Measurements from ENCODE around the gene METRN. TPM values are rescaled to one million over a fixed set of nuclear protein-coding genes. Genes with fewer than 3 reads are reported as not detected.

The METRN gene
- total RNA-seq, 2 experiments from 2014 or later, result 2.6 to 3.2 TPM

- peaks cover 32 to 37% of the 10 kb centered on the region in 2 experiments for H3K27me3 ChIP-seq (ENCODE audit: control insufficient read depth in 1 of 2, insufficient read depth in 2 of 2, low read length in 2 of 2)
- no peak overlapping the region for H3K4me3 ChIP-seq (ENCODE audit: low read length)
- peaks cover 26% of the 10 kb centered on the region for H3K4me1 ChIP-seq (ENCODE audit: insufficient read depth, low read length)
- no peak overlapping the region for H3K27ac ChIP-seq (ENCODE audit: low read depth in 1 of 2, low read length in 2 of 2)
- ChIA-PET CTCF (no interaction called here), POLR2A (interaction anchor here (4.5 kb wide), 1 partner anchor 12 kb away, joined by 30 read pairs; the partner anchor contains the start of genes CCDC78 and HAGHL)
- intact Hi-C loops (cut with DNase I, micrococcal nuclease), result loop anchor here in 1 of 2 experiments (2.0 to 5.0 kb wide), 3 partner anchors 15 to 478 kb away; no protein-coding TSS in a partner anchor
- H3K9me3 ChIP-seq (ENCODE audit: control insufficient read depth in 1 of 2, insufficient read depth in 1 of 2, low read length in 2 of 2), result peaks cover 0 to 27% of the 10 kb centered on the region in 2 experiments
- no peaks in the 10 kb centered on the region for H3K36me3 Mint-ChIP-seq (ENCODE audit: low read depth)
- H3K4me3 Mint-ChIP-seq, result peak overlapping the region; percentile 60
- no peak for TF ChIP-seq CTCF (IDR thresholded peaks at IDR 0.05)
- peaks cover 29% of the 10 kb centered on the region for H3K27me3 Mint-ChIP-seq
- H3K9me3 Mint-ChIP-seq, result no peaks in the 10 kb centered on the region
- no peak for ATAC-seq (ENCODE audit: poor library complexity)
- H3K4me1 Mint-ChIP-seq (ENCODE audit: low read depth), result peaks cover 10% of the 10 kb centered on the region
- no peak for DNase-seq
- no peaks in the 10 kb centered on the region for H3K36me3 ChIP-seq (ENCODE audit: insufficient read depth, low read length)
- no peak overlapping the region for H3K27ac Mint-ChIP-seq
Observed at GRCh38 chr16:714079-714478, 839 bp upstream of the METRN start.

GRCh38 chr16:715477-716199 is 720 bp downstream of the METRN start:
- H3K27ac Mint-ChIP-seq, result no peak overlapping the region
- ChIA-PET CTCF (interaction anchor here (1.0 to 2.3 kb wide), 3 partner anchors 18 to 73 kb away, joined by 3 to 8 read pairs (median 3); partner anchors contain the start of genes CHTF18, CIAO3 and RPUSD1), POLR2A (interaction anchor here (1.4 to 4.5 kb wide), 4 partner anchors 11 to 73 kb away, joined by 3 to 30 read pairs (median 14); partner anchors contain the start of genes CCDC78, CHTF18, HAGHL and RPUSD1)
- intact Hi-C loops (cut with DNase I, micrococcal nuclease), result loop anchor here in 1 of 2 experiments (2.0 kb wide), 1 partner anchor 13 kb away; no protein-coding TSS in a partner anchor
- Histone ChIP-seq H3K4me3 (ENCODE audit: low read length) (no peak overlapping the region), H3K4me1 (ENCODE audit: insufficient read depth, low read length) (peaks cover 41% of the 10 kb centered on the region), H3K9me3 (ENCODE audit: control insufficient read depth in 1 of 2, insufficient read depth in 1 of 2, low read length in 2 of 2) (peaks cover 0 to 12% of the 10 kb centered on the region in 2 experiments), H3K36me3 (ENCODE audit: insufficient read depth, low read length) (no peaks in the 10 kb centered on the region), H3K27ac (ENCODE audit: low read depth in 1 of 2, low read length in 2 of 2) (no peak overlapping the region), H3K27me3 (ENCODE audit: control insufficient read depth in 1 of 2, insufficient read depth in 2 of 2, low read length in 2 of 2) (peaks cover 17 to 23% of the 10 kb centered on the region in 2 experiments)
- TF ChIP-seq CTCF (IDR thresholded peaks at IDR 0.05), result no peak
- no peaks in the 10 kb centered on the region for H3K36me3 Mint-ChIP-seq (ENCODE audit: low read depth)
- H3K9me3 Mint-ChIP-seq, result no peaks in the 10 kb centered on the region
- H3K27me3 Mint-ChIP-seq, result peaks cover 14% of the 10 kb centered on the region
- DNase-seq (peak in 3 of 14 experiments; percentile 27 to 49 (median 46)), ATAC-seq (ENCODE audit: poor library complexity) (no peak)
- H3K4me1 Mint-ChIP-seq (ENCODE audit: low read depth), result peaks cover 24% of the 10 kb centered on the region
- peak overlapping the region; percentile 69 for H3K4me3 Mint-ChIP-seq

GRCh38 chr16:716200-716568 is 1.3 kb downstream of the METRN start:
- peaks cover 11 to 18% of the 10 kb centered on the region in 2 experiments for H3K27me3 ChIP-seq (ENCODE audit: control insufficient read depth in 1 of 2, insufficient read depth in 2 of 2, low read length in 2 of 2)
- no peak overlapping the region for H3K27ac Mint-ChIP-seq
- no peaks in the 10 kb centered on the region for H3K9me3 Mint-ChIP-seq

More at GRCh38 chr16:716200-716568, 1.3 kb downstream of the METRN start:
- TF ChIP-seq CTCF (IDR thresholded peaks at IDR 0.05), result no peak
- Mint-ChIP-seq H3K36me3 (ENCODE audit: low read depth) (no peaks in the 10 kb centered on the region), H3K27me3 (peaks cover 14% of the 10 kb centered on the region), H3K4me3 (peak overlapping the region; percentile 69), H3K4me1 (ENCODE audit: low read depth) (peaks cover 24% of the 10 kb centered on the region)
- ChIA-PET CTCF (interaction anchor here (1.0 to 2.3 kb wide), 3 partner anchors 17 to 72 kb away, joined by 3 to 8 read pairs (median 3); partner anchors contain the start of genes CHTF18, CIAO3 and RPUSD1), POLR2A (interaction anchor here (1.2 to 4.5 kb wide), 5 partner anchors 10 to 72 kb away, joined by 3 to 30 read pairs (median 5); partner anchors contain the start of genes CCDC78, CHTF18, HAGHL and RPUSD1)
- peaks cover 44% of the 10 kb centered on the region for H3K4me1 ChIP-seq (ENCODE audit: insufficient read depth, low read length)
- no peak overlapping the region for H3K4me3 ChIP-seq (ENCODE audit: low read length)
- peaks cover 0 to 8% of the 10 kb centered on the region in 2 experiments for H3K9me3 ChIP-seq (ENCODE audit: control insufficient read depth in 1 of 2, insufficient read depth in 1 of 2, low read length in 2 of 2)
- intact Hi-C loops (cut with DNase I, micrococcal nuclease), result no loop called here
- no peaks in the 10 kb centered on the region for H3K36me3 ChIP-seq (ENCODE audit: insufficient read depth, low read length)
- ATAC-seq (ENCODE audit: poor library complexity) (no peak), DNase-seq (no peak)
- no peak overlapping the region for H3K27ac ChIP-seq (ENCODE audit: low read depth in 1 of 2, low read length in 2 of 2)
